HG03159 (cell line): ENCODE data around the gene RTN4.

Experiments
- ATAC-seq: cut with Tn5 transposase; IDR thresholded peaks from one replicate; pipeline ENCODE4 v1.9.1; 2021; ENCODE audit warnings: mild to moderate bottlenecking, moderate library complexity; ENCODE audit not compliant: unreplicated experiment

The RTN4 gene

DNA sequence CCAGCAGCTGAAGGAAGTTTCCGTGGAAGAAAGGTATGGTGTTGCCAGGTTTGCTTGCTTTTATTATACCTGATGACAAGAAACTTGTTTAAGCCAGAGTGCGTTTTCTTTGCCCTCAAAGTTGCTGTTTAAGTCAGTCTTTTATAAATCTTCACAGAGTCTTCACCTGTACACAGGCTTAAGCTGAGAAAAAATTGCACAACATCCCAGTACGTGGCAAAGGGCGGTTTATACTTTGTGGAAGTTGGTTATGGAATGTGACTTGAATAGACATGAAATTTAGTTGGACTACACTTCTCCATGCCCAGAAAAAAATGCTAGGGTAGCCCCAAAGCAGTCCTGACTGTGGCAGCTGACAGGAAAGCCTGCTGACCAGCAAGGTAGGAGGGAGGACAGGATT is 121.5 kb downstream of the RTN4 start:
- ATAC-seq = no peak

DNA sequence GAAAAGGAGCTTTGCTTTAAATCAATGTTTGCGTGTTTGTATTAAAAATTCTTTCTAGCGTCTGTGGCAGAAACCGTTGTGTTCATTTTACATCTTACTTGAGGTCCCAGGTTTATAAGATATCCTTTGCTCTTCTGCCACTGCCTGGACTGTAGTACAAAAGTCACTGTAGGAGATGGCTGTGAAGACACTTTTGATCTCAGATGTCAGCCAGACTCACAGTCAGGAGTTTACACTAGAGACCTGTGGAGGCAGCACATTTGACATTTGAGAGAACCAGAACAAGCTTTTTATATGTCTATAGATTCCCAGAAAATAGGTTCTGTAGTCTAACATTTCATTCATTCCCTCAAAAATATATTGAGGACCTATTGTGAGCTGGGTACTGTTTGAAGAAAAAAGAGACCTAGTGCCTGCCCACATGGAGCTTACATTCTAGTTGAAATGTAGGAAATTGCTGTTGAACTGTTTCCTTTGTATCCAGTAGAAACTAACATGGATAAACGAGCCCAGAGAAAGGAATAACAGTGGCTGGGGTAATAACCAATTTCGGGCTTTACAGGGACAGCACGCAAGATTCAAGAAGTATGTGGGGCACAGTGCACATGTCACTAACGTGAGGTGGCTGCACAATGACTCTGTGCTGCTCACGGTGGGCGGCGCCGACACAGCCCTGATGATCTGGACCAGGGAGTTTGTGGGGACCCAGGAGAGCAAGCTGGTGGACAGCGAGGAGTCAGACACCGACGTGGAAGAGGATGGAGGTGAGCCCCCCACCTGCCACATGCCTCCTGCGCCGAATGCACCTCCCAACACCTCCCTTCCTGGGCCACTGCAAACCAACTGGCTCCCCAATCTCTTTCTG is 122.3 kb downstream of the RTN4 start:
- ATAC-seq = no peak

DNA sequence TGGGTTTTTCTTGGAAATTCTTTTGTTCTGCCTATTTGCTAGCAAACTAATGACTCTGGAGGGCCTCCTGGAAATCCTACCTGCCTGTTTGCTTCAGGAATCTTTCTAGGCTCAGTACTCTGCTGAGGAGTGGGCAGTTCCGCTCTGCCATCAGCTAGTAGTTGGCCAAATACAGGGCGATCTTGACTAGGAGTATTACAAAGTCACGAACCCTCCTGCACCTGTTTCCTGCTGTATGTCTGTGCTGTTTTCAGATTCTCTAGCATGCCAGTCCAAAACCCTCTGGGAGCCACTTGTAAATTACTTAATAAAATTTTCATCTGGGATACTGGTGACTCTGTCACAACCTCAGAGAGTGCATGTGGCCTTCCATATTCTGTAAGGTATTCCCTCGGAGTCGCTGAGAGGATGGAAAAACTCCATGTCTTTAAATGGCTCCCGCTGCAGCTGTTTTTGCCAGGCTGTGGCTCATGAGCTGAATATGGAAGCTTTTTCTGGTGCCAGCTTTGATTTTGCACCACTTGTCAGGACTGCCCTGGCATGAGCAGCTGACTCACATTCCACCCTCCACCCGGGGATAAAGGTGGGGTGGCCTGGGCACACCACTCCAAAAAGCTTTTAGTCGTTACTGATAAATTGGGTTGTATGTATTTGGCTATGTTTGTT is 123.0 kb downstream of the RTN4 start:
- ATAC-seq = no peak

DNA sequence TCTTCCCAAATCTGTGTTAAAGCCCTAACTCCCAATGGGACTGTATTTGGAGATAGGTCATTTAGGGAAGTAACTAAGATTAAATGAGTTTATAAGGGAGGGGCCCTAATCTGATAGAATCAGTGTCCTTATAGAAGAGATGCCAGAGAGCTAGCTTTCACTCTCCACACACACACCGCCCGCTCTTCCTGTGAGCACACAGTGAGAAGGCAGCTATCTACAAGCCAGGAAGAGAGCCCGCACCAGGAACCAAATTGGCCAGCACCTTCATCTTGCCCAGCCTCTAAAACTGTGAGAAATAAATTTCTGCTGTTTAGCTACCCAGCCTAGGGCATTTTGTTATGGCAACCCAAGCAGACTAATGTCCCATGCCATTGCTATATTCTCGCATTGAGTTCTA is 125.2 kb downstream of the RTN4 start:
- ATAC-seq = no peak

DNA sequence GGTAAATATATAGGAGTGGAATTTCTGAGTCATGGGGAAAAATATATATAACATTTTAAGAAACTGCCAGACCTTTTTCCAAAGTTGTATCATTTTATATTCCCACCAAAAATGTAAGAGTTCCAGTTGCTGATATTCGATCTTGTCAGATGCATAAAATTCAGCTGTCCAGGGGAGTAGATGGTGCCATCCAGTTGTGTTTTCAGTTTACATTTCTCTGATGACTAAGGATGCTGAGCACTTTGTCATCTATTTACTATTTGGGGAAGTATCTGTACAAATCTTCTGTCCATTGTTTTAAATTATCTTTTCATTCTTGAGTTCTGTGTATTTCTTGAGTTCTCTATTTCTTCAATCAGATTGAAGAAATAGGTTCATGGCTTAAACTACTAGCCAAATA is 126.1 kb downstream of the RTN4 start:
- no peak for ATAC-seq
